AG04450 (cell line): ENCODE data around the gene ARL6. TPM values are rescaled to one million over a fixed set of nuclear protein-coding genes. Genes with fewer than 3 reads are reported as not detected.

Experiments
- CTCF ChIA-PET: fragments of 300-600, 350-600 bp; formaldehyde crosslinking; extraction: SDS; loops from one replicate; lab custom pipeline; 2022; ENCODE audit warnings: antibody characterized with exemption, inconsistent platforms; lab: Charles Lee
- POLR2A ChIA-PET: fragments of 350-600 bp; formaldehyde crosslinking; extraction: SDS; loops from one replicate; lab custom pipeline; 2021; ENCODE audit warnings: antibody characterized with exemption, inconsistent platforms; lab: Yijun Ruan, JAX
- DNase-seq: peaks from one replicate; pipeline ENCODE4 v3.0.0-alpha.2; 2011; ENCODE audit warnings: low read depth, low spot score
- H3K27ac ChIP-seq: one replicate; pipeline ENCODE4 v1.5.1; 2012; ENCODE audit warnings: low read depth, low read length, control low read depth
- H3K27me3 ChIP-seq: one replicate; pipeline ENCODE4 v1.6.0; 2012; ENCODE audit warnings: low read length; ENCODE audit not compliant: control insufficient read depth, insufficient read depth
- H3K4me3 ChIP-seq: 2 replicates; pipeline ENCODE4 v1.5.1; 2011; ENCODE audit warnings: mild to moderate bottlenecking, low read depth, low read length, control low read depth
- H3K9me3 ChIP-seq: 2 replicates; pipeline ENCODE4 v1.5.1; 2012; ENCODE audit warnings: low read length; ENCODE audit not compliant: control insufficient read depth, insufficient read depth
- polyA plus RNA-seq: library from polyadenylated mRNA; depleted of rRNA; stranded (reverse); fragments of >200 nt; gene quantifications from 2 replicates; pipeline ENCODE4 v1.2.3, GENCODE V29; 2011; rRNA removed
- TF ChIP-seq, protein P1 (sequence below): IDR thresholded peaks from 2 replicates; pipeline ENCODE4 v1.5.1; 2011; ENCODE audit warnings: low read depth, low read length, control low read depth, inconsistent platforms

ARL6 gene
- polyA plus RNA-seq, 1 experiment: 5.0 TPM

DNA sequence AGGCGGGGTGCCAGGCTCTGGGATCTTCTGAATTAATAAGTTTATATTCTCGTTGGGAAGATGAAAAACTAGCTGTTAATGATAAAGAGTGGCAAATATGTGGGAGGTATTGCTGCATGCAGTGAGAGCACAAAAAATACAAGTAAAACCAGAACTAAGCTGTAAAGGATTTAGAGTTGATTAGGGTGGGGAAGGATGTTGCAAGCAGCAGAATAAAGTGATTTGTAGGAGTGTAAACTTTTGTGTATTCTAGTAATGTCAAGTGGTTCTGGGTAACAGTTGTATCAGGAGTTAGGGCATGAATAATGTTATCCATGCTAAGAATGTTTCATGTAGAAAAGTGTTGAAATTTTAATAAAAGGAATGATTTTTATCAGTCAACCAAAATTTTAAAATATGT lies 75.4 kb downstream of the ARL6 start:
- ChIA-PET POLR2A (no interaction called here), CTCF (interaction anchor here (0.8 kb wide), 1 partner anchor 184 kb away, joined by 3 read pairs; no protein-coding TSS in a partner anchor)
- no peaks in the 10 kb centered on the region for H3K9me3 ChIP-seq
- no peak overlapping the region for H3K27ac ChIP-seq
- H3K4me3 ChIP-seq: no peak overlapping the region
- H3K27me3 ChIP-seq: no peaks in the 10 kb centered on the region
- no peak for DNase-seq
- TF ChIP-seq, protein P1, sequence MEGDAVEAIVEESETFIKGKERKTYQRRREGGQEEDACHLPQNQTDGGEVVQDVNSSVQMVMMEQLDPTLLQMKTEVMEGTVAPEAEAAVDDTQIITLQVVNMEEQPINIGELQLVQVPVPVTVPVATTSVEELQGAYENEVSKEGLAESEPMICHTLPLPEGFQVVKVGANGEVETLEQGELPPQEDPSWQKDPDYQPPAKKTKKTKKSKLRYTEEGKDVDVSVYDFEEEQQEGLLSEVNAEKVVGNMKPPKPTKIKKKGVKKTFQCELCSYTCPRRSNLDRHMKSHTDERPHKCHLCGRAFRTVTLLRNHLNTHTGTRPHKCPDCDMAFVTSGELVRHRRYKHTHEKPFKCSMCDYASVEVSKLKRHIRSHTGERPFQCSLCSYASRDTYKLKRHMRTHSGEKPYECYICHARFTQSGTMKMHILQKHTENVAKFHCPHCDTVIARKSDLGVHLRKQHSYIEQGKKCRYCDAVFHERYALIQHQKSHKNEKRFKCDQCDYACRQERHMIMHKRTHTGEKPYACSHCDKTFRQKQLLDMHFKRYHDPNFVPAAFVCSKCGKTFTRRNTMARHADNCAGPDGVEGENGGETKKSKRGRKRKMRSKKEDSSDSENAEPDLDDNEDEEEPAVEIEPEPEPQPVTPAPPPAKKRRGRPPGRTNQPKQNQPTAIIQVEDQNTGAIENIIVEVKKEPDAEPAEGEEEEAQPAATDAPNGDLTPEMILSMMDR: no peak

DNA sequence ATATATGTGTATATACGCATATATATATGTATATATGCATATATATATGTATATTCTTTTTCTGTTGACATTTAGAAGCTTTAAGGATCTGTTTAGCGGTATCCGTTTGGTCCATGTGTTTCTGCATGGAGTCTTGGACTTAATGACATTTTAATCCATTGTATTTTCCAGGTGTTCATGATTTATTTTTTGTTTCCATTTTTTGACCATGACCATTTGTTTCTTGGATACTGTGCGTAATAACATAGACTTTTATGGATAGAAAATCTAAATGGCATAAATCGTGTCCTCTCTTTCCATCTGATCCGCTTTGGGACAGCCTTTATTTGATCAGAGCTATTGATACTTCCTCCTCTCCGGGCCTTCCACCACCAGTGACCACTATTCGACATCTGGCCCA lies 76.7 kb downstream of the ARL6 start:
- CTCF ChIA-PET: interaction anchor here (0.8 kb wide), 1 partner anchor 20 kb away, joined by 3 read pairs; no protein-coding TSS in a partner anchor
- DNase-seq: no peak
- Histone ChIP-seq H3K27me3 (no peaks in the 10 kb centered on the region), H3K4me3 (no peak overlapping the region), H3K27ac (no peak overlapping the region), H3K9me3 (no peaks in the 10 kb centered on the region)
- TF ChIP-seq, protein P1: no peak
- POLR2A ChIA-PET: no interaction called here

DNA sequence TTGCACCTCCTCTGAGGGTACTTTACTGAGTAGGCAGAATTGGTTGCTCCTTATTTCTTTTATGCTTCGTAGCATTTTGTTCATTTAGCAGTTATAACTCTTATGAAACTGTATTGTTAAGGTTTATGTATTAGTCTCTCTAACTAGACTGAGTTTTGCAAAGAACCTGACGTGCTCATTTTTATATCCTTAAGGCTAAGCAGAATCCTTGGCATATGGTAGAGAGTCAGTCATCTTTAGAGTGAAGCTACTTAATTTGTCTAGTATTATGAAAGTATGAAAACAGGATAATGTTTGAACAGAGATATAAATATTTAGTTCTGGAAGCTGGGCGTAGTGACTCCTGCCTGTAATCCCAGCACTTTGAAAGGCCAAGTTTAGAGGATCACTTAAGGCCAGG lies 77.4 kb downstream of the ARL6 start:
- ChIA-PET POLR2A (no interaction called here), CTCF (no interaction called here)
- Histone ChIP-seq H3K4me3 (no peak overlapping the region), H3K9me3 (no peaks in the 10 kb centered on the region), H3K27ac (no peak overlapping the region), H3K27me3 (no peaks in the 10 kb centered on the region)
- TF ChIP-seq, protein P1: no peak
- no peak for DNase-seq

DNA sequence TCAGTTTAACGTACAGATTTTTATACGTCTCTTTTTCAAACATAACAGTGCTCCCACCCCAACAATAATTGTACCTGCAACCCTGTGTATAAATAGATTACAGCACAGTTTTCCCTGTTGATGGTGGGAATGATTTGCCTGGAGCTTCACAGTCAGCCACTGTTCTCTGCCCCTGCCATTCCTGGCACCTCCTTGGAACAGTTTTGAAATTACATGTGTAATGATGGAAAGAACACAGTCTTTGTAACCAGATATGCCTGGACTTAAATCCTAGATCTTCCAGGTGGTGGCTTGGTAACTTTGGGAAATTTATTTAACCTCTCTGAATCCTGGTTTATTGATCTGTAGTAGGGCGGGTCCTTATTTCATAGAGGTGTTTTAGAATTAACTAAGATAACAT lies 84.2 kb downstream of the ARL6 start:
- Histone ChIP-seq H3K27ac (no peak overlapping the region), H3K4me3 (no peak overlapping the region), H3K27me3 (no peaks in the 10 kb centered on the region), H3K9me3 (no peaks in the 10 kb centered on the region)
- no peak for DNase-seq
- ChIA-PET CTCF (no interaction called here), POLR2A (no interaction called here)
- TF ChIP-seq, protein P1: no peak

Other genes starting within 250 kb of the ARL6 start
- 7.4 and 9.9 TPM in 2 replicates for gene CRYBG3, start 57.3 kb downstream of the ARL6 start, polyA plus RNA-seq
- 23.1 and 27.3 TPM in 2 replicates for gene RIOX2, start 207.7 kb downstream of the ARL6 start, polyA plus RNA-seq